SK-N-SH (cell line): ENCODE data around the gene CD22. TPM values are rescaled to one million over a fixed set of nuclear protein-coding genes. Genes with fewer than 3 reads are reported as not detected.

ENCODE experiments used
- CTCF ChIA-PET: fragments of 300-600, 350-600 bp; formaldehyde crosslinking; extraction: SDS; loops from one replicate; lab custom pipeline; 2021; lab: Yijun Ruan, JAX
- POLR2A ChIA-PET: fragments of 350-600 bp; sonication (Branson Sonifier 250); formaldehyde crosslinking; extraction: SDS; loops from one replicate; lab custom pipeline; 2020; ENCODE audit warnings: antibody characterized with exemption, inconsistent platforms; lab: Yijun Ruan, JAX
- DNase-seq: peaks from one replicate; pipeline ENCODE4 v3.0.0; 2012
- H2AFZ ChIP-seq: fragments of 200-600 bp; sonication (generic); 2 replicates; pipeline ENCODE4 v1.8.1; 2016; ENCODE audit warnings: antibody characterized with exemption, mild to moderate bottlenecking, low read depth
- H3F3A ChIP-seq: fragments of 200-600 bp; sonication (generic); replicated peaks from 2 replicates; pipeline ENCODE3; 2016; ENCODE audit warnings: antibody characterized with exemption, mild to moderate bottlenecking; ENCODE audit not compliant: insufficient read depth
- H3K27ac ChIP-seq, 2 experiments: fragments of 200-500 bp in 1 of 2; fragments of 200-600 bp in 1 of 2; sonication (Bioruptor generic) in 1 of 2; sonication (generic), shearing (Covaris generic) in 1 of 2; 2 replicates each; pipeline versions ENCODE4 v1.5.1 to v1.6.1; 2014 to 2016; ENCODE audit warnings: low read depth in 2 of 2, inconsistent platforms in 1 of 2, low read length in 1 of 2, mild to moderate bottlenecking in 1 of 2, mixed read lengths in 1 of 2
- H3K27me3 ChIP-seq: fragments of 200-600 bp; sonication (generic), shearing (Covaris generic); 2 replicates; pipeline ENCODE4 v1.6.1; 2016; ENCODE audit warnings: mixed run types; ENCODE audit not compliant: insufficient read depth
- H3K36me3 ChIP-seq, 2 experiments: fragments of 200-500 bp in 1 of 2; fragments of 200-600 bp in 1 of 2; sonication (Bioruptor generic) in 1 of 2; sonication (generic) in 1 of 2; replicated peaks in 1 of 2; 2 replicates each; pipeline versions ENCODE3 to v1.5.1; 2014 to 2016; ENCODE audit warnings: low read length in 1 of 2, mild to moderate bottlenecking in 1 of 2; ENCODE audit not compliant: insufficient read depth in 2 of 2, control insufficient read depth in 1 of 2
- H3K4me1 ChIP-seq, 2 experiments: fragments of 200-500 bp in 1 of 2; fragments of 200-600 bp in 1 of 2; sonication (Bioruptor generic) in 1 of 2; sonication (generic), shearing (Covaris generic) in 1 of 2; 2 replicates each; pipeline versions ENCODE4 v1.5.1 to v1.6.1; 2014 to 2016; ENCODE audit warnings: low read depth in 1 of 2, low read length in 1 of 2, mixed run types in 1 of 2; ENCODE audit not compliant: insufficient read depth in 2 of 2, control insufficient read depth in 1 of 2
- H3K4me2 ChIP-seq: fragments of 200-600 bp; sonication (generic), shearing (Covaris generic); 2 replicates; pipeline ENCODE4 v1.6.1; 2017; ENCODE audit warnings: mixed run types
- H3K4me3 ChIP-seq, 2 experiments: fragments of 200-500 bp in 1 of 2; fragments of 200-600 bp in 1 of 2; sonication (Bioruptor generic) in 1 of 2; sonication (generic), shearing (Covaris generic) in 1 of 2; 2 replicates each; pipeline versions ENCODE4 v1.5.1 to v1.8.1; 2014 to 2016; ENCODE audit warnings: low read depth in 2 of 2, inconsistent platforms in 1 of 2, low read length in 1 of 2, mild to moderate bottlenecking in 1 of 2, mixed read lengths in 1 of 2, moderate library complexity in 1 of 2
- H3K79me2 ChIP-seq: fragments of 200-600 bp; sonication (generic); 2 replicates; pipeline ENCODE4 v1.8.1; 2017; ENCODE audit warnings: mild to moderate bottlenecking; ENCODE audit not compliant: insufficient read depth
- H3K9ac ChIP-seq: fragments of 200-600 bp; sonication (generic); 2 replicates; pipeline ENCODE4 v1.6.1; 2017; ENCODE audit warnings: mixed run types
- H3K9me2 ChIP-seq: fragments of 200-600 bp; sonication (generic); 2 replicates; pipeline ENCODE4 v1.6.1; 2017; ENCODE audit warnings: mixed run types
- H3K9me3 ChIP-seq: fragments of 200-600 bp; sonication (generic); 2 replicates; pipeline ENCODE4 v1.6.1; 2017; ENCODE audit warnings: mixed run types, mild to moderate bottlenecking, moderate library complexity
- H4K20me1 ChIP-seq: fragments of 200-600 bp; sonication (generic); 2 replicates; pipeline ENCODE4 v1.6.1; 2017; ENCODE audit warnings: mild to moderate bottlenecking, mixed run types; ENCODE audit not compliant: insufficient read depth
- ELF1 ChIP-seq: IDR thresholded peaks from 2 replicates; pipeline ENCODE4 v1.4.0; 2012
- EP300 ChIP-seq, 2 experiments: IDR thresholded peaks; 2 replicates each; pipeline versions ENCODE4 v1.4.0 to v1.6.1; 2012; ENCODE audit warnings: borderline replicate concordance in 1 of 2, low read depth in 1 of 2, low read length in 1 of 2
- EZH2phosphoT487 ChIP-seq: fragments of 200-600 bp; sonication (generic); IDR thresholded peaks from 2 replicates; pipeline ENCODE4 v1.6.1; 2017; ENCODE audit warnings: low read depth, mixed run types, mild to moderate bottlenecking, antibody characterized with exemption, moderate library complexity, borderline replicate concordance
- FOSL2 ChIP-seq: IDR thresholded peaks from 2 replicates; pipeline ENCODE4 v1.4.0; 2012; ENCODE audit warnings: low read depth, mild to moderate bottlenecking, moderate library complexity, borderline replicate concordance
- GABPA ChIP-seq: IDR thresholded peaks from 2 replicates; pipeline ENCODE4 v1.4.0; 2012; ENCODE audit warnings: low read depth, mild to moderate bottlenecking
- IRF3 ChIP-seq: fragments of 150-350 bp; IDR thresholded peaks from 2 replicates; pipeline ENCODE4 v1.6.1; 2016; ENCODE audit warnings: mild to moderate bottlenecking, low read depth, low read length
- MAX ChIP-seq: IDR thresholded peaks from 2 replicates; pipeline ENCODE4 v1.4.0; 2012; ENCODE audit warnings: low read depth
- MEF2A ChIP-seq: IDR thresholded peaks from 2 replicates; pipeline ENCODE4 v1.4.0; 2012; ENCODE audit warnings: low read depth, borderline replicate concordance
- NFIC ChIP-seq: IDR thresholded peaks from 2 replicates; pipeline ENCODE4 v1.4.0; 2012; ENCODE audit warnings: borderline replicate concordance
- NRF1 ChIP-seq: IDR thresholded peaks from 2 replicates; pipeline ENCODE4 v1.6.1; 2012; ENCODE audit warnings: low read depth, mild to moderate bottlenecking, low read length
- PBX3 ChIP-seq: IDR thresholded peaks from 2 replicates; pipeline ENCODE4; 2012
- RAD21 ChIP-seq: IDR thresholded peaks from 2 replicates; pipeline ENCODE4 v1.6.1; 2012; ENCODE audit warnings: mild to moderate bottlenecking, low read length
- RCOR1 ChIP-seq: fragments of 150-350 bp; IDR thresholded peaks from 2 replicates; pipeline ENCODE4 v1.6.1; 2017; ENCODE audit warnings: antibody characterized with exemption, low read length
- REST ChIP-seq: IDR thresholded peaks from 2 replicates; pipeline ENCODE4 v1.6.1; 2012; ENCODE audit warnings: mild to moderate bottlenecking, low read depth, low read length, moderate library complexity
- RFX5 ChIP-seq: IDR thresholded peaks from 2 replicates; pipeline ENCODE4 v1.6.1; 2012; ENCODE audit warnings: mild to moderate bottlenecking, improper control_type of control experiment, low read length
- SMC3 ChIP-seq: IDR thresholded peaks from 2 replicates; pipeline ENCODE4 v1.6.1; 2012; ENCODE audit warnings: low read depth, low read length, improper control_type of control experiment
- TAF1 ChIP-seq: IDR thresholded peaks from 2 replicates; pipeline ENCODE4 v1.6.1; 2012; ENCODE audit warnings: low read depth, mild to moderate bottlenecking, low read length, moderate library complexity, borderline replicate concordance
- USF2 ChIP-seq: fragments of 150-350 bp; IDR thresholded peaks from 2 replicates; pipeline ENCODE4 v1.6.1; 2017; ENCODE audit warnings: antibody characterized with exemption, low read length, low read depth, borderline replicate concordance
- ZBTB33 ChIP-seq: IDR thresholded peaks from 2 replicates; pipeline ENCODE4 v1.4.0; 2012; ENCODE audit warnings: low read depth, borderline replicate concordance
- WGBS: methylation state at CpG from one replicate; pipeline ENCODE4 v1.1.6; 2017; ENCODE audit warnings: low lambda C conversion rate; 5-methylcytosine and 5-hydroxymethylcytosine counted together
- polyA plus RNA-seq, 3 experiments: library from polyadenylated mRNA; depleted of rRNA; stranded (reverse); fragments of >200 nt; gene quantifications; 2 replicates each; pipeline ENCODE4 v1.2.3, GENCODE V29; 2012

CD22 gene
- polyA plus RNA-seq, 1 of the 3 experiments (the other 2 are of a cell fraction), result 0.18 TPM

- H3K9ac ChIP-seq, result no peak overlapping the region
- WGBS, result 23% methylated on average over 9 of the region's 14 CpGs
- TF ChIP-seq REST (no peak), SMC3 (no peak), TAF1 (no peak), RAD21 (no peak), MEF2A (no peak), NRF1 (no peak), NFIC (no peak), PBX3 (no peak), ZBTB33 (no peak), EP300 (IDR thresholded peaks at IDR 0.05; ENCODE audit: borderline replicate concordance in 1 of 2, low read depth in 1 of 2, low read length in 1 of 2) (no peak), MAX (no peak), IRF3 (no peak), ELF1 (no peak), USF2 (no peak), FOSL2 (no peak), RFX5 (no peak), EZH2phosphoT487 (no peak), GABPA (no peak), RCOR1 (no peak)
- TF ChIP-seq, all 33 proteins: peak for 0
- H3K36me3 ChIP-seq, result no peaks in the 10 kb centered on the region
- no peak for DNase-seq
- H3K9me3 ChIP-seq, result no peaks in the 10 kb centered on the region
- no peak overlapping the region for H3K27ac ChIP-seq
- H3K79me2 ChIP-seq, result no peaks in the 10 kb centered on the region
- H3K4me2 ChIP-seq, result no peak overlapping the region
- no peaks in the 10 kb centered on the region for H3F3A ChIP-seq
- H3K9me2 ChIP-seq, result no peaks in the 10 kb centered on the region
- H3K4me1 ChIP-seq, result no peaks in the 10 kb centered on the region
- POLR2A ChIA-PET, result no interaction called here
- H3K27me3 ChIP-seq, result peaks cover 87% of the 10 kb centered on the region
- no peak overlapping the region for H2AFZ ChIP-seq
- no peak overlapping the region for H3K4me3 ChIP-seq
- CTCF ChIA-PET, result interaction anchor here (3.3 kb wide), 1 partner anchor 11 kb away, joined by 19 read pairs; no protein-coding TSS in a partner anchor
- H4K20me1 ChIP-seq, result no peaks in the 10 kb centered on the region
These were observed 12.7 kb downstream of the CD22 start for GRCh38 chr19:35341565-35342225.
